GM18909 (cell line): Measurements from ENCODE around the gene LKAAEAR1.
A peak's percentile ranks its signal among the peaks of the same experiment; 100 is the strongest.

Experiments
- ATAC-seq: cut with Tn5 transposase; IDR thresholded peaks from one replicate; pipeline ENCODE4 v1.9.1; 2021; ENCODE audit warnings: mild to moderate bottlenecking; ENCODE audit not compliant: unreplicated experiment, poor library complexity

LKAAEAR1 gene

GRCh38 chr20:64111841-64112641 is 27.8 kb upstream of the LKAAEAR1 start:
- no peak for ATAC-seq

GRCh38 chr20:64110411-64111068 is 26.3 kb upstream of the LKAAEAR1 start:
- ATAC-seq, result no peak

- no peak for ATAC-seq
Observed at GRCh38 chr20:64109831-64110391, 25.7 kb upstream of the LKAAEAR1 start.

- ATAC-seq, result no peak
Observed at GRCh38 chr20:64108731-64109681, 24.8 kb upstream of the LKAAEAR1 start.

GRCh38 chr20:64107736-64108457 is 23.7 kb upstream of the LKAAEAR1 start:
- ATAC-seq, result no peak

GRCh38 chr20:64106981-64107735 is 23.0 kb upstream of the LKAAEAR1 start, which contains the start of gene NPBWR2:
TSS of gene NPBWR2 (minus strand) at chr20:64107565. CDS start at chr20:64106831, 734 bp downstream.
- ATAC-seq, result no peak

GRCh38 chr20:64106435-64106961 is 22.3 kb upstream of the LKAAEAR1 start:
- ATAC-seq, result no peak

- no peak for ATAC-seq
Observed at GRCh38 chr20:64105846-64106434, 21.7 kb upstream of the LKAAEAR1 start.

- no peak for ATAC-seq
Observed at GRCh38 chr20:64104667-64105451, 20.7 kb upstream of the LKAAEAR1 start.

- ATAC-seq, result no peak
Observed at GRCh38 chr20:64103871-64104666, 19.9 kb upstream of the LKAAEAR1 start.

- ATAC-seq, result no peak
Observed at GRCh38 chr20:64102647-64103354, 18.6 kb upstream of the LKAAEAR1 start.

GRCh38 chr20:64101731-64102621 is 17.8 kb upstream of the LKAAEAR1 start:
- peak; percentile 44 for ATAC-seq

- no peak for ATAC-seq
Observed at GRCh38 chr20:64100946-64101688, 16.9 kb upstream of the LKAAEAR1 start.

- no peak for ATAC-seq
Observed at GRCh38 chr20:64100566-64100888, 16.3 kb upstream of the LKAAEAR1 start.
